HepG2 (cell line): Measurements from ENCODE around the gene MRPS5. TPM values are rescaled to one million over a fixed set of nuclear protein-coding genes. Genes with fewer than 3 reads are reported as not detected.
A peak's percentile ranks its signal among the peaks of the same experiment; 100 is the strongest.

Experiments used
- AGO1 ChIP-seq: fragments of 200-400 bp; formaldehyde crosslinking; IDR thresholded peaks from 2 replicates; pipeline ENCODE4 v1.6.1; 2017; ENCODE audit warnings: mild to moderate bottlenecking, low read depth, low read length, moderate library complexity; ENCODE audit not compliant: poor library complexity, severe bottlenecking
- ATF2 ChIP-seq: sonication (generic); formaldehyde crosslinking; IDR thresholded peaks from 2 replicates; pipeline ENCODE4 v1.4.0; 2020; ENCODE audit warnings: missing genetic modification reagents
- BRF2 ChIP-seq: sonication (generic); formaldehyde crosslinking; IDR thresholded peaks from 2 replicates; pipeline ENCODE4 v1.8.1; 2022; ENCODE audit warnings: mild to moderate bottlenecking, missing genetic modification reagents
- CREB1 ChIP-seq, 2 experiments: fragments of 450-650 bp in 1 of 2; IDR thresholded peaks; 2 replicates each; pipeline ENCODE4 v1.6.1; 2016 to 2017; ENCODE audit warnings: control low read depth in 1 of 2, mild to moderate bottlenecking in 1 of 2, missing compliant biosample characterization in 1 of 2, missing genetic modification characterization in 1 of 2
- CREB3 ChIP-seq: sonication (generic); formaldehyde crosslinking; IDR thresholded peaks from 2 replicates; pipeline ENCODE4 v1.5.0; 2020; ENCODE audit warnings: missing genetic modification reagents
- DMTF1 ChIP-seq: sonication (generic); formaldehyde crosslinking; IDR thresholded peaks from 2 replicates; pipeline ENCODE4 v1.4.0; 2020; ENCODE audit warnings: mild to moderate bottlenecking, missing genetic modification reagents
- FIP1L1 ChIP-seq: fragments of 200-400 bp; formaldehyde crosslinking; IDR thresholded peaks from 2 replicates; pipeline ENCODE4 v1.6.1; 2018; ENCODE audit warnings: low read depth, mild to moderate bottlenecking, low read length, moderate library complexity, borderline replicate concordance; ENCODE audit not compliant: insufficient read depth
- HCFC1 ChIP-seq: fragments of 150-350 bp; IDR thresholded peaks from 2 replicates; pipeline ENCODE4 v1.6.1; 2014; ENCODE audit warnings: low read depth, low read length
- KMT2B ChIP-seq: IDR thresholded peaks from 2 replicates; pipeline ENCODE4 v1.6.1; 2016; ENCODE audit warnings: missing genetic modification reagents, missing compliant biosample characterization
- MED8 ChIP-seq: sonication (generic); formaldehyde crosslinking; IDR thresholded peaks from 2 replicates; pipeline ENCODE4 v1.8.1; 2023; ENCODE audit warnings: mild to moderate bottlenecking, missing genetic modification reagents; ENCODE audit not compliant: insufficient replicate concordance
- MYC ChIP-seq: sonication (generic); formaldehyde crosslinking; IDR thresholded peaks from 2 replicates; pipeline ENCODE4 v1.9.0; 2021; ENCODE audit warnings: missing genetic modification reagents, borderline replicate concordance
- RAD51 ChIP-seq: fragments of 450-650 bp; IDR thresholded peaks from 2 replicates; pipeline ENCODE4 v1.6.1; 2016; ENCODE audit warnings: borderline replicate concordance
- ZBTB43 ChIP-seq: sonication (generic); formaldehyde crosslinking; conservative IDR thresholded peaks from 2 replicates; pipeline ENCODE4 v1.4.0; 2020; ENCODE audit warnings: missing genetic modification reagents
- ZC3H4 ChIP-seq: sonication (generic); formaldehyde crosslinking; IDR thresholded peaks from 2 replicates; pipeline ENCODE4 v1.4.0; 2020; ENCODE audit warnings: missing genetic modification reagents, borderline replicate concordance
- ZFP1 ChIP-seq: IDR thresholded peaks from 2 replicates; pipeline ENCODE4 v1.6.1; 2016
- ZNF276 ChIP-seq: sonication (generic); formaldehyde crosslinking; IDR thresholded peaks from 2 replicates; pipeline ENCODE4 v1.4.0; 2020; ENCODE audit warnings: mild to moderate bottlenecking, low read depth, missing genetic modification reagents
- ZNF558 ChIP-seq: sonication (generic); formaldehyde crosslinking; IDR thresholded peaks from 2 replicates; pipeline ENCODE4 v1.9.0; 2022; ENCODE audit warnings: mild to moderate bottlenecking, missing genetic modification reagents, borderline replicate concordance
- ZNF572 ChIP-seq: sonication (generic); formaldehyde crosslinking; IDR thresholded peaks from 2 replicates; pipeline ENCODE4 v1.5.1; 2020; ENCODE audit warnings: mild to moderate bottlenecking, missing genetic modification reagents
- ZNF788 ChIP-seq: sonication (generic); formaldehyde crosslinking; IDR thresholded peaks from 2 replicates; pipeline ENCODE4 v1.5.0; 2020; ENCODE audit warnings: mild to moderate bottlenecking, missing genetic modification reagents, borderline replicate concordance
- ZSCAN9 ChIP-seq: IDR thresholded peaks from 2 replicates; pipeline ENCODE4 v1.6.1; 2016; ENCODE audit warnings: borderline replicate concordance
- polyA plus RNA-seq, 8 experiments: library from polyadenylated mRNA; depleted of rRNA in 3 of 8; stranded (reverse) in 7 of 8; unstranded in 1 of 8; fragments of >200 nt; fragmentation: Illumina TruSeq in 4 of 8; extraction: Trizol in 4 of 8; gene quantifications; 2 replicates each; pipeline versions ENCODE4 v1.2.1 to v1.2.3, GENCODE V29; 2011 to 2016; ENCODE audit warnings: low read depth in 4 of 8, missing spikeins in 1 of 8, mixed read lengths in 1 of 8; ENCODE audit not compliant: insufficient read depth in 1 of 8
- total RNA-seq, 5 experiments: library from RNA; depleted of rRNA; stranded (reverse); fragments of >200 nt; fragmentation: Illumina TruSeq; extraction: Trizol; gene quantifications; 2 replicates each; pipeline ENCODE4 v1.2.3, GENCODE V29; 2016; ENCODE audit warnings: low read depth in 1 of 5

MRPS5 gene
- total and polyA plus RNA-seq, 2 of the 13 experiments (the other 11 are each of a cell fraction or from before 2014, with no cell fraction given), result 98.8 to 134 TPM

GRCh38 chr2:95158891-95159619 is 37.4 kb upstream of the MRPS5 start (continued):
- TF ChIP-seq ZNF276 (CRISPR knock-in tag), result no peak
- TF ChIP-seq DMTF1, result no peak
- TF ChIP-seq FIP1L1, result no peak
- TF ChIP-seq ZFP1 (CRISPR knock-in tag), result no peak
- no peak for TF ChIP-seq MED8
- TF ChIP-seq CREB1 (IDR thresholded peaks at IDR 0.05), result no peak
- TF ChIP-seq CREB1 (CRISPR knock-in tag; IDR thresholded peaks at IDR 0.05), result no peak
- no peak for TF ChIP-seq ZC3H4 (CRISPR knock-in tag)
- TF ChIP-seq KMT2B (CRISPR knock-in tag), result 0 out of 2 replicates have a peak, but pooled peaks have one; percentile 11
- peak; percentile 25; the same call in 1 of the 2 replicates for TF ChIP-seq MYC (CRISPR knock-in tag)
- no peak for TF ChIP-seq RAD51
- no peak for TF ChIP-seq ZSCAN9 (CRISPR knock-in tag)
- TF ChIP-seq HCFC1, result no peak
- TF ChIP-seq BRF2 (CRISPR knock-in tag), result no peak
- no peak for TF ChIP-seq ATF2 (CRISPR knock-in tag)
- TF ChIP-seq ZNF558 (CRISPR knock-in tag), result no peak
- TF ChIP-seq AGO1, result peak; percentile 14
- no peak for TF ChIP-seq ZNF788
- no peak for TF ChIP-seq ZBTB43 (CRISPR knock-in tag)
- 0 out of 2 replicates have a peak, but pooled peaks have one; percentile 52 for TF ChIP-seq ZNF572
- no peak for TF ChIP-seq CREB3 (CRISPR knock-in tag)
